Heart left ventricle (tissue), 13 donors: ENCODE measurements around the gene ZNF483.

Experiments used
- CTCF ChIP-seq, 12 donors: fragments of 200-600 bp; sonication (generic) in 4 of 12; IDR thresholded peaks; one replicate each; pipeline versions ENCODE4 v1.5.0 to v1.8.0; 2018 to 2022; ENCODE audit warnings: antibody characterized with exemption in 12 of 12, mild to moderate bottlenecking in 5 of 12
- POLR2A ChIP-seq, 2 donors: fragments of 450-650 bp; IDR thresholded peaks; one replicate each; pipeline ENCODE4 v1.6.1; 2017; ENCODE audit warnings: antibody characterized with exemption in 2 of 2, mild to moderate bottlenecking in 2 of 2, moderate library complexity in 2 of 2
- donor health status: ischemic (EF 13 %, LVEDD 7.1; RV severe dilation, severe dysfunction).
- donor health status: DM: no; HTN: yes; CAD: no.
- donor health status: DM: no; HTN: no; CAD: no.
- donor health status: ischemic (EF 25% LVEDD 6.9; RV normal size, moderate dysfunction).
- donor health status: ischemic (EF 25% LVEDD 5.7; RV mildly dilated, moderate dysfunction).
- donor health status: ischemic (EF 35%, LVEDD 5.7; RV mildly dilated, moderate dysfunction).
- donor health status: nonischemic (EF 11% LVEDD 7.7; RV severe dilation, severe dysfunction).
- donor health status: DM: yes; HTN: yes; CAD: no.
- donor health status: PGD.
- donor health status: ischemic (EF 29% LVEDD 5.4; RV normal size, mild dysfunction).
- donor health status: nonischemic (EF 23%, LVEDD 6.1; RV moderate dilation, normal function).

- TF ChIP-seq CTCF (IDR thresholded peaks at IDR 0.05) (no peak), POLR2A (IDR thresholded peaks at IDR 0.05) (no peak)
Observed at GRCh38 chr9:111610845-111611244, 85.9 kb downstream of the ZNF483 start.
